HL-60 (cell line): ENCODE data around the gene TIA1.
"Not testable (repeated sequence)": the region's sequence is repeated elsewhere in the genome, so short reads cannot be mapped to it uniquely, and the experiment has no call there.

ENCODE experiments used
- DNase-seq, 2 experiments: peaks; one replicate each; pipeline ENCODE4 v3.0.0-alpha.2; 2010 to 2020; ENCODE audit warnings: low read depth in 1 of 2, low spot score in 1 of 2
- H3K27ac ChIP-seq: fragments of 250-450 bp; sonication (Bioruptor Pico); replicated peaks from 2 replicates; pipeline ENCODE4 v1.5.1; 2020; ENCODE audit warnings: mild to moderate bottlenecking, moderate library complexity
- H3K27me3 ChIP-seq: fragments of 250-450 bp; sonication (Bioruptor Pico); 2 replicates; pipeline ENCODE4 v1.5.1; 2021; ENCODE audit warnings: mild to moderate bottlenecking, moderate library complexity; ENCODE audit not compliant: insufficient read depth, poor library complexity, severe bottlenecking
- H3K4me3 ChIP-seq: replicated peaks from 2 replicates; pipeline ENCODE4 v1.5.1; 2011; ENCODE audit warnings: mild to moderate bottlenecking, control low read depth, low read length; ENCODE audit not compliant: insufficient read depth
- GABPA ChIP-seq: IDR thresholded peaks from 2 replicates; pipeline ENCODE4 v1.6.1; 2012; ENCODE audit warnings: low read depth
- POLR2AphosphoS5 ChIP-seq: IDR thresholded peaks from 2 replicates; pipeline ENCODE4 v1.6.1; 2012; ENCODE audit warnings: low read depth
- SPI1 ChIP-seq: IDR thresholded peaks from 2 replicates; pipeline ENCODE4 v1.6.1; 2012; ENCODE audit warnings: low read depth, mild to moderate bottlenecking, borderline replicate concordance
- TF ChIP-seq, protein P1 (sequence below): IDR thresholded peaks from one replicate; pipeline ENCODE4 v1.5.1; 2011; ENCODE audit warnings: low read length, control low read depth, inconsistent platforms; ENCODE audit not compliant: insufficient read depth
- TF ChIP-seq, protein P2 (sequence below): IDR thresholded peaks from 2 replicates; pipeline ENCODE4 v1.6.1; 2012; ENCODE audit warnings: low read depth; ENCODE audit not compliant: insufficient replicate concordance

Gene TIA1

DNA sequence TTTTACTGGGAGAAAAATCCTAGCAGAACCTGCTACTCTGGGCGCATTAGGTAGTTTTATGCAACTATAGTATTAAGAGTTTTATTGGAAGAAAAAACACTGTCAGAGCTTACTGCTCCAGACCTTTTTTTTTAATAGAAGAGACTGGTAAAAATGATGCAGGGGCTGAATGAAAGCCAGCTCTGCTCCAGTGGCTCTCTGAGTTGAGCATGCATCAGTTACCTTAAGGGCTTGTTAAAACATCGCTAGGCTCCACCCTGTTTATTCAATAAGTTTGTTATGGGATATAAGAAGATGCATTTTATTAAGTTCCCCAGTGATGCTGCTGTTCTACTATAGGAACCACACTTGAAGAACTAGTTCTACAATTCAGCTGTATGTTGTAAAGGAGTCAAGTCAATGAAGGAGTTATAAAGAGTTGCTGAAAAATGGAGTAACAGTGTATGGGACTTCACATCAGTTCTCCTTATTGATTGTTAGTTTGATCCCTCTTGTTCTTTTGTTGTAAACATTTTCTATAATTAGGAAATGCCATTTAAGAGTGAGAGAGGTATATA, 31.9 kb upstream of the TIA1 start:
- Histone ChIP-seq H3K27ac (no peak overlapping the region), H3K27me3 (no peaks in the 10 kb centered on the region), H3K4me3 (no peak overlapping the region)
- TF ChIP-seq GABPA (no peak), POLR2AphosphoS5 (no peak), SPI1 (no peak)
- TF ChIP-seq, protein P1, sequence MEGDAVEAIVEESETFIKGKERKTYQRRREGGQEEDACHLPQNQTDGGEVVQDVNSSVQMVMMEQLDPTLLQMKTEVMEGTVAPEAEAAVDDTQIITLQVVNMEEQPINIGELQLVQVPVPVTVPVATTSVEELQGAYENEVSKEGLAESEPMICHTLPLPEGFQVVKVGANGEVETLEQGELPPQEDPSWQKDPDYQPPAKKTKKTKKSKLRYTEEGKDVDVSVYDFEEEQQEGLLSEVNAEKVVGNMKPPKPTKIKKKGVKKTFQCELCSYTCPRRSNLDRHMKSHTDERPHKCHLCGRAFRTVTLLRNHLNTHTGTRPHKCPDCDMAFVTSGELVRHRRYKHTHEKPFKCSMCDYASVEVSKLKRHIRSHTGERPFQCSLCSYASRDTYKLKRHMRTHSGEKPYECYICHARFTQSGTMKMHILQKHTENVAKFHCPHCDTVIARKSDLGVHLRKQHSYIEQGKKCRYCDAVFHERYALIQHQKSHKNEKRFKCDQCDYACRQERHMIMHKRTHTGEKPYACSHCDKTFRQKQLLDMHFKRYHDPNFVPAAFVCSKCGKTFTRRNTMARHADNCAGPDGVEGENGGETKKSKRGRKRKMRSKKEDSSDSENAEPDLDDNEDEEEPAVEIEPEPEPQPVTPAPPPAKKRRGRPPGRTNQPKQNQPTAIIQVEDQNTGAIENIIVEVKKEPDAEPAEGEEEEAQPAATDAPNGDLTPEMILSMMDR: no peak
- TF ChIP-seq, protein P2, sequence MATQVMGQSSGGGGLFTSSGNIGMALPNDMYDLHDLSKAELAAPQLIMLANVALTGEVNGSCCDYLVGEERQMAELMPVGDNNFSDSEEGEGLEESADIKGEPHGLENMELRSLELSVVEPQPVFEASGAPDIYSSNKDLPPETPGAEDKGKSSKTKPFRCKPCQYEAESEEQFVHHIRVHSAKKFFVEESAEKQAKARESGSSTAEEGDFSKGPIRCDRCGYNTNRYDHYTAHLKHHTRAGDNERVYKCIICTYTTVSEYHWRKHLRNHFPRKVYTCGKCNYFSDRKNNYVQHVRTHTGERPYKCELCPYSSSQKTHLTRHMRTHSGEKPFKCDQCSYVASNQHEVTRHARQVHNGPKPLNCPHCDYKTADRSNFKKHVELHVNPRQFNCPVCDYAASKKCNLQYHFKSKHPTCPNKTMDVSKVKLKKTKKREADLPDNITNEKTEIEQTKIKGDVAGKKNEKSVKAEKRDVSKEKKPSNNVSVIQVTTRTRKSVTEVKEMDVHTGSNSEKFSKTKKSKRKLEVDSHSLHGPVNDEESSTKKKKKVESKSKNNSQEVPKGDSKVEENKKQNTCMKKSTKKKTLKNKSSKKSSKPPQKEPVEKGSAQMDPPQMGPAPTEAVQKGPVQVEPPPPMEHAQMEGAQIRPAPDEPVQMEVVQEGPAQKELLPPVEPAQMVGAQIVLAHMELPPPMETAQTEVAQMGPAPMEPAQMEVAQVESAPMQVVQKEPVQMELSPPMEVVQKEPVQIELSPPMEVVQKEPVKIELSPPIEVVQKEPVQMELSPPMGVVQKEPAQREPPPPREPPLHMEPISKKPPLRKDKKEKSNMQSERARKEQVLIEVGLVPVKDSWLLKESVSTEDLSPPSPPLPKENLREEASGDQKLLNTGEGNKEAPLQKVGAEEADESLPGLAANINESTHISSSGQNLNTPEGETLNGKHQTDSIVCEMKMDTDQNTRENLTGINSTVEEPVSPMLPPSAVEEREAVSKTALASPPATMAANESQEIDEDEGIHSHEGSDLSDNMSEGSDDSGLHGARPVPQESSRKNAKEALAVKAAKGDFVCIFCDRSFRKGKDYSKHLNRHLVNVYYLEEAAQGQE: no peak
- no peak for DNase-seq

DNA sequence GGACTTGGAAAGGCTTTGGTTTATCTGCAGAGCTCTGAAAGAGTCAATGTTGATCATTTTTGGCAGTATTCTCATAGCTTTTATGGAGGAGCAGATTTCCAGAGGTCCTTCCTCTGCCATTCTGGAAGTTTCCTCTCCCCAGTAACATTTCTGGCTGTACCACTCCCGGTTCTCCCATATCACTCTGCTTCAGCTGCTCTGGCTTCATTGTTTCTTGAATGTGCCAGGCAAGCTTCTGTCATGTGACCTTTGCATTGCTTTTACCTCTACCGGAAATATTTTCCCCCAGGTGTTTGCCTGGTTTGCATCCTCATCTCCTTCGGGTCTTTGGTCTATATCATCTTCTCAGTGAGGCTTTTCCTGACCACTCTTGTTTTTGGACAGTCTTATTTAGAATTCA, 21.9 kb upstream of the TIA1 start:
- DNase-seq: no peak
- no peak for TF ChIP-seq GABPA
- TF ChIP-seq, protein P2: no peak
- TF ChIP-seq, protein P1: no peak
- no peak for TF ChIP-seq POLR2AphosphoS5
- TF ChIP-seq SPI1: no peak
- Histone ChIP-seq H3K27ac (no peak overlapping the region), H3K27me3 (no peaks in the 10 kb centered on the region), H3K4me3 (no peak overlapping the region)

DNA sequence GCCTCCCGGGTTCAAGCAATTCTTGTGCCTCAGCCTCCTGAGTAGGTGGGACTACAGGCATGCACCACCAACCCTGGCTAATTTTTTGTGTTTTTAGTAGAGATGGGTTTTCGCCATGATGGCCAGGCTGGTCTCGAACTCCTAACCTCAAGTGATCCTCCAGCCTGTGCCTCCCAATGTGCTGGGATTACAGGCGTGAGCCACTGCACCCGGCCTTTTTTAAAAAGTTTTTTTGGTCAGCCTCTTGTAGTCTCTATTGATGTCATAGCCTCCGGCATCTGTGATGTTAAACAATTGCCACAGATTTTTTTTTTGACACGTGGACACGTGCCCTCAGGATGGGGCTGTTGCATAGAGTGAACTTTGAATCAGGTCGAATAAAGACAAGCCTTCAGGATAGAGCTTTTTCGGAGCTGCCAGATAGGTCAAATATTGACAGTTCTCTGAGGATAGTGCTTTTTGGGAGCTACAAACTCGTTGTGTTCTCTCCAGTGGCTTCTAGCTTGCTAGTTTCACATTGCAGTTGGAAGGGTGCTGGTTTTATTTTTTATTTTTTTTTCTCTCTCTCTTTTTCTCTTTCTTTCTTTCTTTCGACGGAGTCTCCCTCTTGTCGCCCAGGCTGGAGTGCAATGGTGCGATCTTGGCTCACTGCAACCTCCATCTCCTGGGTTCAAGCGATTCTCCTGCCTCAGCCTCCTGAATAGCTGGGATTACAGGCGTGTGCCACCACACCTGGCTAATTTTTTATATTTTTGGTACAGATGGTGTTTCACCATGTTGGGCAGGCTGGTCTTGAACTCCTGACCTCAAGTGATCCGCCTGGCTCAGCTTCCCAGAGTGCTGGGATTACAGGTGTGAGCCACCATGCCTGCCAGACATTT, 21.2 kb upstream of the TIA1 start:
- DNase-seq, H3K4me3 ChIP-seq, H3K27me3 ChIP-seq, H3K27ac ChIP-seq: not testable (repeated sequence)

DNA sequence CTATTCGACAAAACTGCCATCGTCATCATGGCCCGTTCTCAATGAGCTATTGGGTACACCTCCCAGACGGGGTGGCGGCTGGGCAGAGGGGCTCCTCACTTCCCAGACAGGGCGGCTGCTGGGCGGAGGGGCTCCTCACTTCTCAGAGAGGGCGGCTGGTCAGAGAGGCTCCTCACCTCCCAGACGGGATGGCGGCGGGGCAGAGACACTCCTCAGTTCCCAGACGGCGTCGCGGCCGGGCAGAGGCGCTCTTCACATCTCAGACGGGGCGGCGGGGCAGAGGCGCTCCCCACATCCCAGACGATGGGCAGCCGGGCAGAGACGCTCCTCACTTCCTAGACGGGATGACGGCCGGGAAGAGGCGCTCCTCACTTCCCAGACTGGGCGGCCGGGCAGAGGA, 18.5 kb upstream of the TIA1 start:
- not testable (repeated sequence) for DNase-seq, H3K27ac ChIP-seq, H3K27me3 ChIP-seq, H3K4me3 ChIP-seq
